ENCODE results near the gene NUDT5. TPM values are rescaled to one million over a fixed set of nuclear protein-coding genes. Genes with fewer than 3 reads are reported as not detected.
A peak's percentile ranks its signal among the peaks of the same experiment; 100 is the strongest.

The NUDT5 gene
- total RNA-seq, 1 donor from 2014 or later = 64.5 TPM

GRCh38 chr10:12140038-12140437 is 55.7 kb downstream of the NUDT5 start:
- TF ChIP-seq CTCF (conservative IDR thresholded peaks at IDR 0.05; ENCODE audit: low read depth, low read length) = no peak

GRCh38 chr10:12135631-12136030 is 60.1 kb downstream of the NUDT5 start:
- no peak overlapping the region for H3K4me3 ChIP-seq (ENCODE audit: low read depth, low read length)
- no peak for TF ChIP-seq CTCF (conservative IDR thresholded peaks at IDR 0.05; ENCODE audit: low read depth, low read length)
- no peak for DNase-seq (ENCODE audit: low read depth)

More at GRCh38 chr10:12140038-12140437, 55.7 kb downstream of the NUDT5 start:
- no peak overlapping the region for H3K4me3 ChIP-seq (ENCODE audit: low read depth, low read length)
- DNase-seq (ENCODE audit: low read depth) = no peak

GRCh38 chr10:12130237-12130872 is 65.3 kb downstream of the NUDT5 start:
- H3K4me3 ChIP-seq (ENCODE audit: low read depth, low read length) = peak overlapping the region; percentile 66
- TF ChIP-seq CTCF (conservative IDR thresholded peaks at IDR 0.05; ENCODE audit: low read depth, low read length) = peak; percentile 57
- no peak for DNase-seq (ENCODE audit: low read depth)

GRCh38 chr10:12129222-12130111 is 66.2 kb downstream of the NUDT5 start, which contains the start of gene SEC61A2:
TSS of gene SEC61A2 (plus strand) at chr10:12129677. CDS start at chr10:12129788, 111 bp downstream.
- DNase-seq (ENCODE audit: low read depth) = no peak
- H3K4me3 ChIP-seq (ENCODE audit: low read depth, low read length) = peak within 1 kb of the TSS; percentile 74
- no peak for TF ChIP-seq CTCF (conservative IDR thresholded peaks at IDR 0.05; ENCODE audit: low read depth, low read length)

GRCh38 chr10:12121673-12122072 is 74.0 kb downstream of the NUDT5 start:
- H3K4me3 ChIP-seq (ENCODE audit: low read depth, low read length) = no peak overlapping the region
- no peak for TF ChIP-seq CTCF (conservative IDR thresholded peaks at IDR 0.05; ENCODE audit: low read depth, low read length)
- no peak for DNase-seq (ENCODE audit: low read depth)

Other genes with a start within 250 kb of the NUDT5 start
- 11.3 and 12.2 TPM in 2 replicates for gene UPF2, start 153.1 kb downstream of the NUDT5 start, total RNA-seq
- 25.4 TPM in 2 replicates for gene DHTKD1, start 126.9 kb downstream of the NUDT5 start, total RNA-seq
- 6.7 and 7.0 TPM in 2 replicates for gene SEC61A2, start 66.2 kb downstream of the NUDT5 start, total RNA-seq
- gene CDC123, start 297 bp upstream of the NUDT5 start, total RNA-seq = 96.5 and 174 TPM in 2 replicates
- gene CAMK1D, start 153.7 kb upstream of the NUDT5 start, total RNA-seq = 1.0 and 1.6 TPM in 2 replicates

All from epithelial cell of proximal tubule (primary cell).